GM12892 (cell line): ENCODE measurements around the gene DEFB131B.

Experiments
- POLR2A ChIP-seq: IDR thresholded peaks from 2 replicates; pipeline ENCODE4 v1.6.1; 2011; ENCODE audit warnings: low read depth, low read length, control low read depth
- POLR2AphosphoS5 ChIP-seq: IDR thresholded peaks from 2 replicates; pipeline ENCODE4 v1.6.1; 2011; ENCODE audit warnings: low read depth, low read length, control low read depth
- TAF1 ChIP-seq: IDR thresholded peaks from 2 replicates; pipeline ENCODE4 v1.6.1; 2011; ENCODE audit warnings: low read depth, mild to moderate bottlenecking, control low read depth, low read length, borderline replicate concordance

DNA sequence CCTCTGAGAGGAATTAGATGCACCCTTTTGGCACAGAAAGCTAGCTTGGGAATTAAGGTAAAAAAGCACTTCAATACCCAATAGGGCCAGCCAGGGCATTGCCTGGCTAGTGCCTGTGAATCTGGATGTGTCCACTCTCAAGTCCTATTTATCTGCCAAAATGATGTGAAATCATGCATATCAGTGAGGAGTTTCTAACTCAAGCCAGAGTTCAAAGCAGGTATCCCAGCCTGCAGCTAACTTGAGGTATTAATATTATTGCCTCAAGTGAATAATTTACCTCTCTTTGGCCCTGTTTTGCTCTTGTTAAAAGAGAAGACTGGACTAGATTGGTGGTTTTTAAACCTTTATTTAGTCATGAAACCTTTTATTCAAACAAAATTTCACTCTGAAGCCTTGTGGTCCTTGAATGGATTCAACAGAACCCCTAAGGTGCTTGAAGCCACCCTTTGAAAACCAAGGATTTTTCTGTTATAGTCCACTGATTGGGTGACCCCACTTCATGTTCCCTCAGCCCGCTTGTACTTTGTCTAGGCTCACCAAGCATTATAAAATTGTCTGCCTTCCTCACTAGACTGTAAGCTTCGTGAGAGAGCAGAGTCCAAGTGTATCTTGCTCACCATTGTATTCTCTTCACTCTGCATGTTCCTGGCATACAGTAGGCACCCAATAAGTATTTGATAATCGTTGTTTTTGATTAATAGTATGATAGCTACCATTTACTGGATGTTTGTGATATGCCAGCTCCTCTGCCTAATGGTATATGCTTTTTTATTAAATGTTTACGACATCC is 55.1 kb downstream of the DEFB131B start:
- TF ChIP-seq POLR2A (no peak), POLR2AphosphoS5 (no peak), TAF1 (no peak)
